Measurements from ENCODE around the gene SLC12A4.
A peak's percentile ranks its signal among the peaks of the same experiment; 100 is the strongest.
"Not testable (repeated sequence)": the region's sequence is repeated elsewhere in the genome, so short reads cannot be mapped to it uniquely, and the experiment has no call there.

SLC12A4 gene

GRCh38 chr16:67987460-67988160 is 19.2 kb upstream of the SLC12A4 start:
- DNase-seq, result no peak

GRCh38 chr16:67986949-67987348 is 18.5 kb upstream of the SLC12A4 start:
- no peak for DNase-seq

GRCh38 chr16:67982011-67982696 is 13.7 kb upstream of the SLC12A4 start:
- no peak for DNase-seq

- no peak for DNase-seq
Measured at GRCh38 chr16:67979955-67980678, 11.7 kb upstream of the SLC12A4 start, which contains the start of gene DPEP3. TSS of gene DPEP3 (minus strand) at chr16:67980499. CDS start at chr16:67980380, 119 bp downstream.

GRCh38 chr16:67977469-67978227 is 9.2 kb upstream of the SLC12A4 start:
- no peak for DNase-seq

- DNase-seq, result no peak
Measured at GRCh38 chr16:67977005-67977404, 8.6 kb upstream of the SLC12A4 start.

GRCh38 chr16:67976205-67976604 is 7.8 kb upstream of the SLC12A4 start:
- DNase-seq, result no peak

- DNase-seq, result no peak
Measured at GRCh38 chr16:67975321-67976105, 7.1 kb upstream of the SLC12A4 start.

GRCh38 chr16:67972285-67972684 is 3.8 kb upstream of the SLC12A4 start:
- not testable (repeated sequence) for DNase-seq

GRCh38 chr16:67971111-67971510 is 2.7 kb upstream of the SLC12A4 start:
- no peak for DNase-seq

GRCh38 chr16:67969254-67970039 is 1.0 kb upstream of the SLC12A4 start:
- DNase-seq, result peak in 1 of 2 experiments; percentile 50

GRCh38 chr16:67967958-67968399 is 458 bp downstream of the SLC12A4 start:
- peak; percentile 23 to 35 for DNase-seq

- no peak for DNase-seq
Measured at GRCh38 chr16:67967183-67967957, 1.1 kb downstream of the SLC12A4 start.

GRCh38 chr16:67966549-67967182 is 1.8 kb downstream of the SLC12A4 start:
- DNase-seq, result peak; percentile 32 to 36

- DNase-seq, result no peak
Measured at GRCh38 chr16:67965668-67966548, 2.5 kb downstream of the SLC12A4 start.

- DNase-seq, result no peak
Measured at GRCh38 chr16:67964477-67965131, 3.8 kb downstream of the SLC12A4 start.

- DNase-seq, result no peak
Measured at GRCh38 chr16:67963662-67964321, 4.6 kb downstream of the SLC12A4 start.

GRCh38 chr16:67963292-67963661 is 5.2 kb downstream of the SLC12A4 start:
- no peak for DNase-seq
